Measurements from ENCODE around the gene MS4A7.

DNA sequence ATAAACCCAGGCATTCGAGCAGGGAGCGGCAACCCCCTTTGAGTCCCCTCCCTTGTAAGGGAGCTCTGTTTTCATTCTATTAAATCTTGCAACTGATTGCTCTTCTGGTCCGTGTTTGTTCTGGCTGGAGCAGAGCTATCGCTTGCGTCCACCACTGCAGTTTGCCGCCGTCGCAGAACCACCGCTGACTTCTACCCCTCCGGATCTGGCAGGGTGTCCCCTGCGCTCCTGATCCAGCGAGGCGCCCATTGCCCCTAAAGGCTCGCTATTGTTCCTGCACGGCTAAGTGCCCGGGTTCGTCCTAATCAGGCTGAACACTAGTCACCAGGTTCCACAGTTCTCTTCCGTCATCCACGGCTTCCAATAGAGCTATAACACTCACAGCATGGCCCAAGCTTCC, 10.4 kb upstream of the MS4A7 start:
- TF ChIP-seq POLR2A (IDR thresholded peaks at IDR 0.05) (no peak), POLR2AphosphoS5 (IDR thresholded peaks at IDR 0.05) (no peak), EP300 (IDR thresholded peaks at IDR 0.05) (no peak)
- TF ChIP-seq, protein P1, sequence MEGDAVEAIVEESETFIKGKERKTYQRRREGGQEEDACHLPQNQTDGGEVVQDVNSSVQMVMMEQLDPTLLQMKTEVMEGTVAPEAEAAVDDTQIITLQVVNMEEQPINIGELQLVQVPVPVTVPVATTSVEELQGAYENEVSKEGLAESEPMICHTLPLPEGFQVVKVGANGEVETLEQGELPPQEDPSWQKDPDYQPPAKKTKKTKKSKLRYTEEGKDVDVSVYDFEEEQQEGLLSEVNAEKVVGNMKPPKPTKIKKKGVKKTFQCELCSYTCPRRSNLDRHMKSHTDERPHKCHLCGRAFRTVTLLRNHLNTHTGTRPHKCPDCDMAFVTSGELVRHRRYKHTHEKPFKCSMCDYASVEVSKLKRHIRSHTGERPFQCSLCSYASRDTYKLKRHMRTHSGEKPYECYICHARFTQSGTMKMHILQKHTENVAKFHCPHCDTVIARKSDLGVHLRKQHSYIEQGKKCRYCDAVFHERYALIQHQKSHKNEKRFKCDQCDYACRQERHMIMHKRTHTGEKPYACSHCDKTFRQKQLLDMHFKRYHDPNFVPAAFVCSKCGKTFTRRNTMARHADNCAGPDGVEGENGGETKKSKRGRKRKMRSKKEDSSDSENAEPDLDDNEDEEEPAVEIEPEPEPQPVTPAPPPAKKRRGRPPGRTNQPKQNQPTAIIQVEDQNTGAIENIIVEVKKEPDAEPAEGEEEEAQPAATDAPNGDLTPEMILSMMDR (IDR thresholded peaks at IDR 0.05) = no peak

All from gastroesophageal sphincter (tissue), 3 donors.